GM21526 (cell line): ENCODE measurements around the gene TMEM145.
"Not testable (repeated sequence)": the region's sequence is repeated elsewhere in the genome, so short reads cannot be mapped to it uniquely, and the experiment has no call there.

Experiments used
- ATAC-seq: cut with Tn5 transposase; IDR thresholded peaks from one replicate; pipeline ENCODE4 v1.9.1; 2021; ENCODE audit warnings: moderate library complexity; ENCODE audit not compliant: unreplicated experiment, low FRiP score

TMEM145 gene

DNA sequence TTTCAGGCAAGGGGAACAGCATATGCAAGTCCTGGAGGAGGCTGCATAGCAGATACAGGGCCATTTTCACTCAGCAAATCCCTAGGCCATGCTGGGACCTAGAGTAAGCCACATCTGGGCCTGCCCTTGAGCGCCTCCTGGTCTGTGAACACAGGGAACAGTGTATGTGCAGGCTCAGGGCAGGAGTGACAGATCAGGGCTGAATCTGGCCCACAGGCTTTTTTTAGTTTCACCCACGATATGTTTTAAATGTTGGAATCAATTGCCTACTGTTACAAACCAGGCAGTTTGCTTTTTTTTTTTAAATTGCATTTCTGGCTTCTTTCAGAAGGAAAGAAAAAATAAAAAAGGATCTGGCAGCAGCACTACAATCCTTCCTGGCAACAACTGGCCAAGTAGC lies 1.5 kb upstream of the TMEM145 start:
- no peak for ATAC-seq

GRCh38 chr19:42312370-42312769 lies 739 bp upstream of the TMEM145 start:
- no peak for ATAC-seq

- ATAC-seq = no peak
Measured at GRCh38 chr19:42313840-42314755, 989 bp downstream of the TMEM145 start.

- ATAC-seq = no peak
Measured at GRCh38 chr19:42315024-42315423, 1.9 kb downstream of the TMEM145 start.

GRCh38 chr19:42316223-42317211 lies 3.4 kb downstream of the TMEM145 start:
- ATAC-seq = no peak

DNA sequence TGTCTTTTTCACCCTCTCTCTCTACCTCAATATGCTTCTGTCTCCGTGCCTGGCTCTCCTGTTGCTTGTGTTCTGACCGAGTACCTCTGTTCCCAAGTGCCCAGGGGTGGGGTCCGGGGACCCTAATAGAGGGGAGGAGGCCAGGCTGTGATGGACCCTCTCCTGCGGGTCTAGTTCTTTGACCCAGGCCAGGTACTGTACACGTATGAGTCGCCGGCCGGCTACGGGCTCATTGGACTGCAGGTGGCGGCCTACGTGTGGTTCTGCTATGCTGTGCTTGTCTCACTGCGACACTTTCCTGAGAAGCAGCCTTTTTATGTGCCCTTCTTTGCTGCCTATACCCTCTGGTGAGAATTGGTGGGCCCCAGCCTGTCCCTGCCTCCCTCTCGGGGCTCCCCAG lies 4.4 kb downstream of the TMEM145 start:
- ATAC-seq = no peak

DNA sequence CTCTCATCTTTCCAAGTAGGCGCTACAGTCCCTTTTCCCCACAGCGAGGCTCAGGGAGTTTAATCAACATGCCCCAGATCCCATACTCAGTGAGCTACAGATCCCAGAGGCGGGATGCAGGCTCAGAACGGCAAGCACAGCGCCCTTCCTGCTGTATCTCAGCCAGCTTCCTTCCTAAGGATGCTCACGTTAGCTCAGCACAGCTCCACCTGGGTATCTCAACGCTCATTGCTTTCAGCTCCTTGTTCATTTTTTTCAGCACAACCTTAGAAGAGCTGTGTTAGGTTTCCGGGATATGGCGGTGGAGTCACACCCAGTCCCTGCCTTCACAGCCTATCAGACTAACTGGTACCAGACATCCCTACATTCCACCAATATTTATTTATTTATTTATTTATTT lies 9.2 kb downstream of the TMEM145 start:
- no peak for ATAC-seq

GRCh38 chr19:42323473-42323851 lies 10.4 kb downstream of the TMEM145 start:
- ATAC-seq = no peak

GRCh38 chr19:42323852-42324654 lies 10.9 kb downstream of the TMEM145 start:
- ATAC-seq = no peak

DNA sequence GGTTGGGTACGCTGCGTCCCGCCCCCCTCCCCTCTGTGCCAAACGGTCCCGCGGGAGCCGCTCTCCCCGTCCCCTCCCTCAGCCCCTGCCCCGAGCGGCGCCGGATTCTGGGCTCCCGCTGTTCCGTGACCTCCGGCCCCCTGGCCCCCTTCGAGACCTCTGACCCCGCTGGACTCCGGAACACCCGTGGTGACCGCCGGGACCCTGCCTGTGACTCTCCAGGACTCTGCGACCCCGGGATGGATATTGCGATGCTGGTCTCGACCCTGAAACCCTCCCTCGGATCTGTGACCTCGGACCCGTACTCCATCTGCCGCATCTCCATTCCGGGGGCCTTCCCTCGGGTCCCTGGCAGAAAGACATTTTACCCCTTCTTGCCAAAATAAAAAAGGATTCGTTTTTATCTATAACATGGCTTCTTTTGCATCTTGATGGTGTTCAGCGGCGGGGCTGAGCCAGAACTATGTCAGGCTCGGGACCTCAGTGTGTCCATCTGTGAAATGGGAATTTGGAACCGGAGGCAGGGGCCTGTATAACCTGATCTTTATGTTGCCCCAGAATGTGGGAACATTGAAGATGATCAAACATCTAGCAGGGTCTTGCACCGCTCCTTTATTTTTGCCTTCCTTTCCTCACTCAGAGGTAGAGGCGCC lies 11.7 kb downstream of the TMEM145 start:
- no peak for ATAC-seq

- ATAC-seq = peak; percentile 81
Measured at GRCh38 chr19:42325308-42325895, 12.3 kb downstream of the TMEM145 start, which contains the start of gene MEGF8. MEGF8 (plus strand) TSS chr19:42325635; CDS start chr19:42326244, 609 bp downstream.

- peak; percentile 2 for ATAC-seq
Measured at GRCh38 chr19:42325896-42326771, 13.0 kb downstream of the TMEM145 start.

DNA sequence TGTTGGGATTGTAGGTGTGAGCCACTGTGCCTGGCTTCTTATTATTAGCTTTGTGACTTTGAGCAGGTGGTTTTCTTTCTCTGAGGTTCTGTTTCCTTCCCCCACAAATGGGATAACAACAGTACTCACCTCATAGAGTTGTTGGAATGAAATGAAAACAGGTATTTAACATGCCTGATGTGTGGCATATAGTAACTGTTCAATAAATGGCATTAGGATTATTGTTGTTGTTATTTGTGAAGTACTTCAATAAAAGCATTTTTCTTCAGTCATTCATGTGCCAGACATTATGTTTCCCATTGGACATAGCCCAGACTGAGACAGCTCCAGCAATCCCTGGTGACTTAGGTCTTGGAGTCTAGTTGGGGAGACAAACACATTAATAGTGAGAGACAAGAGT lies 13.9 kb downstream of the TMEM145 start:
- no peak for ATAC-seq

DNA sequence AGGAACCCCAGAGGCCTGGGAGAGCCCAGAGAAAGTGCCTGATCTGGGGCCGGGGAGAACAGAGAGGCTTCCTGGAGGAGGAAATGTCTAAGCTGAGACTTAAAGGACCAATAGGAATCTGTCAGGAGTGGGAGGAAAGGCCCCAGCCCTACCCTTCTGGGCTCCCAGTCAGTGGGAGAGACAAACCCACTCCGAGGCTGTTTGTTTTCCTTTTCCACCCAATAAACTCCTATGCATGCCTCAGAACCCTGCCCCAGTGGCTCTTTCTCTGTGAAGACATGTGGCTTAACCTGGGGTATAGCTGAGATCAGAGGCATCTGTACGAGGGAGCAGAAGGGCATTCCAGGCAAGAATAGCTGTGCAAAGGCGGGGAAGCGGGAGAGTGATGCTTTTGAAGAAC lies 14.3 kb downstream of the TMEM145 start:
- ATAC-seq = no peak

DNA sequence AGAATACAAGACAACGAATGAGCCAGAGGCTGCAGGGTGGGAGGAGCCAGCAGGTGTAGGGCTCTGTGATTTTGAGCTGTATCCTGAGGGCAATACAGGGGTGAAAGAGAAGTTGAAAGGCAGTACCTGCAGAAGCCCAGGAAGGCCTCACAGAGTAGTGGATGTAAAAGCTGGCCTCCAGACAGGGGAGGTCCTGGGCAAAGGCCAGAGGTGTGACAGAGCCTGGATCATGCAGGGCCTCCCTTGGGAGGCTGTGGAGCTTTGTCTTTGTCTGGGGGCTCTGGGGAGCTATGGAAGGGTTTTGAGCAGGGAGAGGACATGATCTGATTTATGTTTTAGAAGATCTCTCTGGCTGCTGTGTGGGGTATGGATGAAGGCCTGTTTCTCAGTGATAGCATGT lies 15.0 kb downstream of the TMEM145 start:
- no peak for ATAC-seq

DNA sequence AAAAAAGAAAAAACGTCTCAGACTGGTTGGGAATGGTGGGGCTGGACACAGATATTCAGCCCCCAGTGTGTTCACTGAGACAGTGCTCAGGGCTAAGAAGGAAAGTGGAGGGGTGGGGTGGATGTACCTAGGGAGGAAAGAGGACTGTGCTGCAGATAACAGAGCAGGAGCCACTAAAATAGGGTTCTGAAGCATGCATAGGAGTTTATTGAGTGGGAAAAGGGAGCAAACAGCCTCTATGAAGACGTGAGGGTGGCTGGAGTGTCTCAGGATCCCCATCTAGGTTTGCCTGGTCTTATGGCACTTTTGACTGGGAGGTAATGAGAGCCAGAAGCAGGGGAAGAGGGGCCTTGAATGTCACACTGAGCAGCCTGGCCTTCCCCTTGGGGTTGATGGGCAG lies 15.7 kb downstream of the TMEM145 start:
- no peak for ATAC-seq

GRCh38 chr19:42330241-42330711 lies 17.2 kb downstream of the TMEM145 start:
- ATAC-seq = no peak

DNA sequence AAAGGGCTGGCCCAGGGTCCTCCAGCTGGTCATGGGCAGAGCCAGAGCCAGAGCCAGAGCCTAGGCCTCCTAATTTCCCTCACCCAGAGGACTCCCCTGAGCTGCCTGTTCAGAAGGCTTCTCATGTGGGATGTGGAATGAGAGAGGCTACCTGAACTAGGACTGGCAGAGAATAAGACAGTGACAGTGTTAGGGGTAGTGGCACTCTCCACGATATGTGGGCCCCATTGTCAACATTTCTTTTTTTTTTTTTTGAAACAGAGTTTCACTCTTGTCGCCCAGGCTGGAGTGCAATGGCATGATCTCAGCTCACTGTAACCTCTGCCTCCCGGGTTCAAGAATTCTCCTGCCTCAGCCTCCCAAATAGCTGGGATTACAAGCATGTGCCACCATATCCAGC lies 18.2 kb downstream of the TMEM145 start:
- not testable (repeated sequence) for ATAC-seq
